Dermis microvascular lymphatic vessel endothelial cell (primary cell): Measurements from ENCODE around the gene ANGPTL7. TPM values are rescaled to one million over a fixed set of nuclear protein-coding genes. Genes with fewer than 3 reads are reported as not detected.
"Not testable (repeated sequence)": the region's sequence is repeated elsewhere in the genome, so short reads cannot be mapped to it uniquely, and the experiment has no call there.

ENCODE experiments used
- DNase-seq, 2 donors: peaks; one replicate each; pipeline versions ENCODE4 v3.0.0 to v3.0.0-alpha.2; 2010; ENCODE audit warnings: low read depth in 2 of 2
- total RNA-seq: library from RNA; depleted of rRNA; stranded (reverse); fragments of >200 nt; gene quantifications from 2 replicates; pipeline ENCODE4 v1.2.1, GENCODE V29; 2014

The ANGPTL7 gene
- total RNA-seq, 1 donor from 2014 or later, result not detected

DNA sequence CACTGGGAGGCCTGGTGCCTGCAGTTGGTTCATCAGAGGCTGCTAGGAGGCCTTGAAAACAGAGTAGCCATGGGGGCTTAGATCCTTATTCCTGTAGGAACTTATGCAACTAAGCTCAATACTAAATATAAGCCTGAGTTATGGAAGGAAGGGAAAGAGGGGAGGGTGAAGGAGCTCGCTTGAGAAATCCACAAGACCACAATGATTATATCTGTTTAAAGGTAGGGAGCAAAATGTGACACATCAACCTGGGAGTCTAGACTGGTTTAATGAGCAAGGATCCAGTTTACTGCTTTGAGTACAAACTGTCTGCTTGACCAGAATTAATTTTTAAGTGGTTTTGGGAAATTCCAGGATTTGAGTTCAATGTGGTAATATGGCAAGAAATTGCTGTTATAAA, 20.4 kb upstream of the ANGPTL7 start:
- DNase-seq, result no peak

- DNase-seq, result no peak
These were observed 20.0 kb upstream of the ANGPTL7 start for GRCh38 chr1:11169202-11169601.

- no peak for DNase-seq
These were observed 19.1 kb upstream of the ANGPTL7 start for GRCh38 chr1:11170102-11170501.

GRCh38 chr1:11174261-11174942, 14.8 kb upstream of the ANGPTL7 start:
- DNase-seq, result no peak

GRCh38 chr1:11175461-11175860, 13.7 kb upstream of the ANGPTL7 start:
- no peak for DNase-seq

DNA sequence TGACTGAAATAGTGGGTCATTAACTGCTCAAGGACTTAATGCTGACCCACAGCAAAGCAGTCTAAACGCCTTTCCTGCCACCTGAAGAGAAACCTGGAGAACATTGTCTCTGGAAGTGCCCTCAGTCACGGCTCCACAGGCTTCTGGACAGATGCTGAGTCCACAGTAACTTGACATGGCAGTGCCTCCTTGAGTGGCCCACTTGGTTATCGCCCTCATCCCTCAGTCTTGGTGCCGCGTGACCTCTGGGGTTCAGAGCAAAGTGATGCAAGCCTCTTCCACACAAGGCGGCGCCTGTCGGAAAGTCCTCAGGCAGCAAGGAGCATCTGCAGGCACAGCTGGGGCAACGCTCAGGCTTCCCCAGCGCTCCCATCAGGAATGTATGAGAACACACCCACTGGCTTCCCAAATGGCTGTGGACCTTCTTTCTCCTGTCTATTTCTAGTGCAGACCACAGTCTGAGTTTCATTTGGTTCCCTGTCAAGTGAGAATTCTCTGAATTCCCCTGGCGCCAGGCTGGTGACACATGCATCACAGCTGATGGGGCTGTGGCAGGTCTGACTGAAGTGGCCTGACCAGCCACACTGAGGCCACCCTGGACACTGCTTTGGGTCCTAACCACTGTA, 13.0 kb upstream of the ANGPTL7 start:
- DNase-seq, result no peak

DNA sequence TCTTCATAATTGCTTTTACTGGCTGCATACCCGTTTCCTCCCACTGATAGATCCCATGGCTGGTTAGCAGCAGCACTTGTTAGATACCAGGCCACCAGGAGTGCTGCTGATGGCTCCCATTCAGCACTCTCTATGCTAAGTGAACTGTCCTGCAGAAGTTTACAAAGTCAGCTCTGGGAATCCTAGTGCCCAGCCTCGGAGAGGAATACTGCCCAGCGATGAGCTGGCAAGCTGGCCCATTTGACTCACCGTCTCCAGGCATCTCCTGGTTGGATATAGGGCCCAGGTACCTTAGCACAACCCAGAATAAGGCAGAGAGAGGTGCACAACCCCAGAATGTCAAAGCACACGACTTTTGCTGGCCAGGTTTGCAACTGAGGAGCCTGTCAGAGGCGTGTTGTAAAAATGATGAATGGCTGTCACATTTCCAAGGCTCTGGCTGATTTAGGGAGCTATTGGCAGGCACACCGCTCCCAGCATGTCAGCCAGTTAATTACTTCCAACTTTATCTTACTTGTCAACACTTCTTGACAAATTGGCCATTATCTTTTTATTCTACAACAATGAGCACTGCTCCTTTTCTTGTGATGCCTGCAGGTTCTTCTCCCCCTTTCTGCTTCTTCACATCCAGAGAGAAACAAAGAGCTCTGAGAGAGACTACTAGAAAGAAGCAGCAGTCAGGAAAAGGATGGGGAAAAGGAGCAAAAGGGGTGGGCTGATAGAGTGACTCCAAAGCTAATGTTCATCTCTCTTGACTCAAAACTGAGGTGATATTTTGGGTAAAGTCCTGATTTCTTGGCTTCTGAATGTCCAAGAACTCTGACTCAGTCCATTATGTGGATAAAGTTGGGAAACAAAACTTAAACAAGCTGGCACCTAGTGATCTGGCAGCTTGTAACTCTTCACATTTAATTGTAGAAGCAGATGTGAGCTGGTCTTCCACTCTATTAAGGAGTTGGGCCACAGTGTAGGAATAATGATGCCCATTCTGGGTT, 10.8 kb upstream of the ANGPTL7 start:
- no peak for DNase-seq

GRCh38 chr1:11179125-11179524, 10.0 kb upstream of the ANGPTL7 start:
- no peak for DNase-seq

- DNase-seq, result not testable (repeated sequence)
These were observed 9.4 kb upstream of the ANGPTL7 start for GRCh38 chr1:11179749-11180148.

GRCh38 chr1:11180342-11180744, 8.8 kb upstream of the ANGPTL7 start:
- DNase-seq, result no peak

DNA sequence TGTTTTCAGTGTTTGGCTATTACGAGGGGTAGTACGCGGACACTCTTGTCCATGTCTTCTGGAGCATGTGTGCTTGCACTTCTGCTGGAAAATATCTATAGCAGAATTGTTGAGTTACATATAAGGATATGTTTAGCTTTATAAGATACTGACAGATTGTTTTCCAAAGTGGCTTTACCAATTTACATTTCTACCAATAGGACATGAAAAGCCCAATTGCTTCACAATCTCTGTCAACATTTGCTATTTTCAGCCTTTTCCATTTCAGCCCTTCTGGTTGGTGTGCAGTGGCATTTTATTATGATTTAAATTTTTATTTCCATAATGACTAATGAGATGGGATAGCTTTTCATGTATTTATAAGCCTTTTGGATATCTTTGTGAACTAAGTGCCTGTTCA, 6.3 kb upstream of the ANGPTL7 start:
- no peak for DNase-seq

DNA sequence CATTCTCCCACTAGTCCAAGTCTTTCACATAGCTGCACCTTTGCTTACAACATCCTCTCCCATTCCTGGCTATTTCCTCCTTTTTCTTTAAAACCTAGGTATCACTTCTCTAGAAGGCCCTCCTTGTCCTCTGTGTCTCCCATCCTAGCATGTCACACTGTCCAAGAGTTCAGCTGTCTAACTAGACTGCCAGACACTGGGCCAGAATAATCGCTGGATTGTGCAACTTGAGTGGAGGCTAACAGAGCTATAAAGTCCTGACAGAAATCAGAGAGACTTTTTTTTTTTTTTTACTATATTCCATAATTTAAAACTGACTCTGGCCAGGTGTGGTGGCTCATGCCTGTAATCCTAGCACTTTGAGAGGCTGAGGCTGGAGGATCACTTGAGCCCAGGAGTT, 4.2 kb upstream of the ANGPTL7 start:
- DNase-seq, result no peak

GRCh38 chr1:11187000-11187399, 2.2 kb upstream of the ANGPTL7 start:
- no peak for DNase-seq

GRCh38 chr1:11187494-11187893, 1.7 kb upstream of the ANGPTL7 start:
- no peak for DNase-seq

DNA sequence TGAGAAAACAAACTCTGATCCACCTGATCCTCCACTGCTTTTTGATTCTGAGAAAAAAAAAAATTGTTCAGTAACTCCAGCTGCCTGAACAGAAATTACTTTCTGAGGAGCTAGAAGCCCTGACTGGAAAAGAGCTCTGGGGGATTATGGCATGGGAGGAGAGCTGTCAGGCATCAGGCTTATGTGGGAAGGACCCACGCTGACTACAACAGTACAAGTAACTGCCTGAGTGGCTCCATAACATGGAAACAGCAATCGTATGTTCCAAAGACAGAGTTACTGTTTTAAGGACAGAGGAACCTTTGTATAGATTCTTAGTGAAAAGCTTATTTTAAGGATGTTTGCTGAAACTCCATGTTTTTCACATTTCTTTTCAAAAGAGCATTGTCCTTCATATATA, 1.2 kb upstream of the ANGPTL7 start:
- DNase-seq, result no peak

DNA sequence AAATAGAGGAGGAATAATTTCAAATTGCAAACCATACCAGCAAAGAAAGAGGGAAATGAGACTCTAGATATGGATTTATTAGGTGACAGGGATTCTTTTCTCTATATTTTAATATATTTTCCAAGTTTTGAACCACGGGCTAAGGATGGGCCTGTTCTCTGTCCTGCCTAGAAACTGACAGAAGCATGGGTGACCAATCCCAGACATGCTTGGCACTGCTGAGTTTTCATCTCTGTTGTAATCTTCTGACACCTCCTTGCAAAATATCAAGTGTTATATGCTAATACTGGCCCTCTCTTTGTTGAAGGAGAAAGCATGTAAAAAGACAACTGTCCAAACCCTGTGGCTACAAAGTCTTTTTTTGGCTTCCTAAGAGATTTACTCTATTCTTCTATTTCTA, 774 bp upstream of the ANGPTL7 start:
- no peak for DNase-seq

DNA sequence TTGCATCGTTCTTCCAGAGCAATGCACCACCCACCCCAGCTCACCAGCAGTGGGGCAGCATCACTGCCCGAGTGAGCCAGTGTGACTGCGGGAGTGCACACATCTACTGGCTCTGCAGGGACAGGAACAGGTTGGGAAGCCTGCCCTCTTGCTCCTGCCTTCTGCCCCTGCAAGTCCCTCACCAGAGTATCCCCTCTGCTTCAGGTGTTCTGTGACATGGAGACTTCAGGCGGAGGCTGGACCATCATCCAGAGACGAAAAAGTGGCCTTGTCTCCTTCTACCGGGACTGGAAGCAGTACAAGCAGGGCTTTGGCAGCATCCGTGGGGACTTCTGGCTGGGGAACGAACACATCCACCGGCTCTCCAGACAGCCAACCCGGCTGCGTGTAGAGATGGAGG, 4.2 kb downstream of the ANGPTL7 start:
- no peak for DNase-seq

GRCh38 chr1:11194407-11195176, 5.4 kb downstream of the ANGPTL7 start:
- no peak for DNase-seq

- DNase-seq, result peak in 1 of 2 donors; percentile 26
These were observed 7.8 kb downstream of the ANGPTL7 start for GRCh38 chr1:11196945-11197344.

- DNase-seq, result no peak
These were observed 8.2 kb downstream of the ANGPTL7 start for GRCh38 chr1:11197359-11197758.

GRCh38 chr1:11198257-11198656, 9.1 kb downstream of the ANGPTL7 start:
- DNase-seq, result no peak
